ENCODE measurements around the gene PSMC3.

Gene PSMC3

GRCh38 chr11:47426062-47426956 is at the start of gene PSMC3:
Gene PSMC3 (minus strand): TSS chr11:47426439. CDS start chr11:47426279, 160 bp downstream.
- peak; percentile 99 for DNase-seq

GRCh38 chr11:47470671-47471070 is 44.4 kb upstream of the PSMC3 start:
- DNase-seq, result no peak

DNA sequence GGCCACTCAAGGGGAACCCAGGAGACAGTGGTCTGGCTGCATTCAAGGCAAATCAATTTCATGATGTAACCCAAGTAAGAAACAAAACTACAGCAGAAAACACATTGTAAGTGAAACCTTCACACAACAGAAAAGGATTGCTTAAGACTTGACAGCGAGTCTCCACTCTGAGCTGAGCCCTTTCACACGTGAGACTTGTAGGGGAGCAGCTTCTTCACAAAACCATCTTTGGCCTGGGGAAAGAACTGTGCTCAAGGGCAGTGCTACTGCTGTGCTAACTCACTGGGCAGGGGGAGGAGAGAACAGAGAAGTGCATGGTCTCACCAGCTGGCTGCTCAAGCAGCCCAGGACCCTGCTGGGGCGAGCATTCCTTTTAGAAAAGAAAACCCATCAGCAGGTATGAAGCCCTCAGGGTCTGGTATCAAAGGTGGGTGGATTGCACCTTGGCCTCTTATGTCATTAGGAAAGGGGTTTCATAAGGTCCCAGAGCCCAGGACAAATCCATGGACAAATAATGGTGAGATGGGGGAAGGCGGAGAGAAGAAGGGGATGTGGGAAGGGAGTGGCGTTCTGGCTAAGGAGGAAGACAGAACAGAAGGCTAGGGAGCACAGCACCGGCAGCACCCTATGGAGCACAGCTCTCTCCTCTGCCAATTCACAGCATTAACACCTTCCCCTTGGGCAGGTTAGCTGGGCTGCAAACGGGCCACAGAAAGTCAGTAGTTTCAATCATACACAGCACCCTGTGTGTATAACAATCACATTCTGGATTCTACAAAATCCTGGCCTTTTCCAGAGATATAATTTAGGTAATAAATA is 43.3 kb upstream of the PSMC3 start:
- peak; percentile 28 for DNase-seq

- peak; percentile 46 for DNase-seq
These were observed 42.5 kb upstream of the PSMC3 start for GRCh38 chr11:47468598-47469214.

DNA sequence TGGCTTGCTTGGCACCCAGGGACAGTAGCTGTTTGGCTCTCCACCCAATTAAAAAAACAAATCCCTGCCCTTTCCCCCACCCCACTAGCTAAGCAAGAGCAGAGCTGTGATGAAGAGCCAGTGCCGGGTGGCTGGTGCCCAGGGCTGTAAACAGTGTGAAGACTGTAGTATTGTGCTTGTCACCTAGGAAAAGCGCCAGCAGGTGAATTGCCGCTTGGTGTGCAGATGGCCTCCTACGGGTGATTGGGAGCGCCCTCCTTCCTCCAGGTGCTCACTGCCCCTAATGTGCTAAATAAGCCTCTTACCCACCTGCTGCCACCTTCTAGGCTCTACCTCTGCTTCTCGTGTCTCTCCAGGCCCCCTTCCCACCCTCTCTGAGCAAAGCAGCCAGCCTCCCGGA is 41.1 kb upstream of the PSMC3 start:
- DNase-seq, result no peak

DNA sequence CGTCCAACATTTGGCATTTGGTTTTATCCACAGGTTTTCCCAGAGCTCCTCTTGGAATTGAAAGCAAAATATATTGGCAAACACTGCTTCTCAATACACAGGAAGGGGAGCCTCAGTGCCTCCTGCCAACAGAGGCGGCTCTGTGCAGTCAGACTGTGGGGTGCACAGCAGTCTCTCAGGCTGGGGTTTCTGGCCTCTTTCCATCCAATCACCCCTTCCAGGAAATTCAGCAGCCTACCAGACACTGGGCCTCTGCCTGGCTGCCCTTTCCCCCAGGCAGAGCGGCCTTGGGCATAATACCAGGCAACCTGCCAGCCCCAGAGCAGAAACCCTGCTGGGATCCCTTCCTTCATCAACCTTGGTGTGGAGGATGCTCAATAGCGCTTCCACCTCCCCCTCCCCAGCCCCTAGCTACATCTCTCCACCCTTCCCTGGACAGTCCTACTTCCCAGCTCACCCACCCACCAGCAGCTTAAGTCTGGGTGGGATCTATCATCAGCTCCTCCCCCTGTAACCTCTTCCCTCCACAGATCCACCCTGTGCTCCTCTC is 40.5 kb upstream of the PSMC3 start:
- DNase-seq, result no peak

DNA sequence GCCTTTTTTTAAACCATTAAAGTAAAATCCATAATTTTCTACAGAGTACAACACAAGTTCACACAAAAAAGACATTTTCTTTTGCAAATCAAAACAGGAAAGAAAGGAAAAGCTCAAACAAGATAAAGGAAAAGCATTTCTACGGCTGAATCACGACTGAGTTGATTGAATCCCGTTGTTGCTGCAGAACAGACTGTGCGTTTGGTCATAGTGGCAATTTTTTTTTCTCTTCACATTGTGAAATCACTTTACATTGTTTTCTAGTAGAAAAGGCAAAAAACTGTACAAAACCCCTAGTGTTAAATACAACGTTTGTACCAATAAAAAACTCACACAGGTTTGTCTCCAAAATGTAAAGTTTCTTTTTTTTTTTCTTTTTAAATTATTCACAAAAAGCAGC is 40.0 kb upstream of the PSMC3 start:
- DNase-seq, result no peak

DNA sequence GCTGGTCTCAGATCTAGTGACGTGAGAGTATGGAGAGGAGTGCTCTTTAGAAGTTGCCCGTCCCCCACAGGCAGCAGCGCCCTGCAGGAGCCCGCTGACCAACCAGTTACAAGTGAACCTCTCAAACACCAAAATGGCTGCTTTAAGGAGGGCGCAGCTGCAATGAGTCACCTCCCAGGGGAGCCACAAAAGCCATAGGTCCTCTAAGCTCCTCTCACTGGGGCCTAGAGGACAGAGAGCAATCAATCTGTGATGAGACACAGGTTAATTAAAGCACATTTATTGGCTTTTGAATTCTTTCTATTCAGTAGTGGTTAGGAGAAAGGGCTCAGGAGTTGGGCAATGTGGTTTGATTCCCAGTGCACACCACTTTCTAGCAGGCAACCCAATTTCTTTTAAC is 38.2 kb upstream of the PSMC3 start:
- no peak for DNase-seq

- DNase-seq, result no peak
These were observed 35.6 kb upstream of the PSMC3 start for GRCh38 chr11:47461876-47462275.

DNA sequence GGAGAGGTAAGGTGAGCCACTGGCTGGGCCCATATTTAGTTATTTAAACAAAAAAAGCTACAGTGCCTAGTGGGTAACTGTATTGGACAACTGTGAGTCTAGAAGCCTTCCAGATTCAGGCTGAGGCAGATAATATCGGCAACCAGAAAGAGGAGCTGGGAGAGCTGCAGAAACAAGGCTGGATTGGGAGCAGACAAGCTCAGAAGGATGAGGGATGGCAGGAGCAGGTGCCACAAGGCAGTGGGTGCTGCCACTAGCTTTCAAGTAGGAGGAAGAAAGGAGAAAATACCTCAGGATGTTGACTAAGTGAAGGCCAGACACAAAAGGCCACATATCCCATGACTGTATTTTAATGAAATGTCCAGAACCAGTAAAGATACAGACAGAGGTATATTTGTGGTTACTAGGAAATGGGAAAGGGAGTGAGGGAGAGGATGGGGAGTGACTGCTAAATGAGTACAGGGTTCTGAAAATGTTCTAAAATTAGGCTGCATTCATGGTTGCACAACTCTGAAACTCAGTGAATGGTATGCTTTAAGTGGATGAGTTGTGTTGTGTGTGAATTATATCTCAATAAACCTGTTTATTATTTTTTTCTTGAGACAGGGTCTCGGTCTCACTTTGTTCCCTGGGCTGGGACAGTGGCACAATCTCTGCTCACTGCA is 34.5 kb upstream of the PSMC3 start:
- no peak for DNase-seq

DNA sequence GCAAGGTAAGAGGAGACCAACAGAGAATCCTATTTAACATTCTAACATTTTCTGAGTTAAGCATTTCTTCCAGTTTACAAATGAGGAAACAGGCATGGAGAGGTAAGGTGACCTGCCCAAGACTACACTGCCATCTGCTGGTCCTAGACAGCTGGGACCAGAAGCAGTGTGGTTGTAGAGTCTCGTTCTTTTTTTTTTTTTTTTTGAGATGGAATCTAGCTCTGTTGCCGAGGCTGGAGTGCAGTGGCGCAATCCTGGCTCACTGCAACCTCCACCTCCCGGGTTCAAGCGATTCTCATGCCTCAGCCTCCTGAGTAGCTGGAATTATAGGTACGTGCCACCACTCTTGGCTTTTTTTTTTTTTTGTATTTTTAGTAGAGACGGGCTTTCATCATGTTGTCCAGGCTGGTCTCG is 28.0 kb upstream of the PSMC3 start:
- peak; percentile 63 for DNase-seq

GRCh38 chr11:47453365-47453764 is 27.1 kb upstream of the PSMC3 start:
- DNase-seq, result no peak

DNA sequence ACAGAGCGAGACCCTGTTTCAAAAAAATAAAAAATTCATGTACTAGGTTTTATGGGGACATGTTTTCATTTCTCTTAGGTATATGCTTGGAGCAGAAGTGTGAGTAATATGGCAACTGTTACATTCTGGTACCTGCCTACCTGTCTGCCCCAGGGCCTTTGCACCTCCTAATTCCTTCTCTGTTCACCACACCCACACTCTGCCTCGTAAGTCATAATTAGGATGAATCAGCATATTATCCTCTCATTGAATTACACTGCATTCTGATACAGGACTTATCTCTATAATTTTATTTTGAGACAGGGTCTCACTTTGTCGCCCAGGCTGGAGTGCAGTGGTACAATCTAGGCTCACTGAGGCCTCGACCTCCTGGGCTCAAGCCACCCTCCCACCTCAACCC is 25.8 kb upstream of the PSMC3 start:
- no peak for DNase-seq

- DNase-seq, result no peak
These were observed 25.2 kb upstream of the PSMC3 start for GRCh38 chr11:47451436-47451835.

DNA sequence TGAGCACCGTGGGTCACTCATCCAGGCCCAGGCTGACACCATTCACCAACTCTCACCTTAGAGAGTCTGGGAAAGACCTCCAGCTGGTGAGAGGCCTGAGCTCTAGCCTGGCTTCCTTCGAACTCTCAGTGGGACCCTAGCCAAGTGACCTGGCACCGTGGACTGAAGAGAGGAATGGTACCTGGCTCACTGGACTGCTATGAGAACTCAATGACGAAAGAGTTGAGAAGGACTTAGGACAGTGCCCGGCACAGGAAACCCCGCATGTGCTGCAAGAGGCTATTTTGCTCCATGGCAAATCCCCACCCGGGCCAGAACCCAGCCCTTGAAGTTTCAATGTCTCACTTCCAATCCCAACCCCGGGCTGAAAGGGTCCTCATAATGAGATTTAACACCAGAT is 23.3 kb upstream of the PSMC3 start:
- DNase-seq, result no peak

GRCh38 chr11:47448566-47449427 is 22.6 kb upstream of the PSMC3 start, which contains the start of gene RAPSN:
Gene RAPSN (minus strand): TSS chr11:47449136. CDS start chr11:47448964, 172 bp downstream.
- no peak for DNase-seq

GRCh38 chr11:47447906-47448305 is 21.7 kb upstream of the PSMC3 start:
- DNase-seq, result no peak

DNA sequence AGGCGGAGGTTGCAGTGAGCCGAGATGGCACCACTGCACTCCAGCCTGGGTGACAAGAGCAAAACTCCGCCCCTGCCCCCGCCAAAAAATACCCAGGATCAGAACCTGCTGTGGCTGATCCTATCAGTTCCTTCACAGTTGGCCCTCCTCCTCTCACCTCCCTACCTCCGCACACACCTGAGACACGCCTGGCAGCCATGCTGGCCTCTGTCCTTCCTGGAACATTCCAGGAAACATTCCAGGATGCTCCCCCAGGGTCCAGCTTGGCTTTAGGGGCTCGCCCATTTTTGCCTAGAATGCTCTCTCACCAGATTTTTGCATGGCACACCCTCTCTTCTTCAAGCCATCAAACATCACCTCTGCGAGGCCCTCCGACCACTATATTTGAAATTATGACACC is 20.6 kb upstream of the PSMC3 start:
- no peak for DNase-seq

DNA sequence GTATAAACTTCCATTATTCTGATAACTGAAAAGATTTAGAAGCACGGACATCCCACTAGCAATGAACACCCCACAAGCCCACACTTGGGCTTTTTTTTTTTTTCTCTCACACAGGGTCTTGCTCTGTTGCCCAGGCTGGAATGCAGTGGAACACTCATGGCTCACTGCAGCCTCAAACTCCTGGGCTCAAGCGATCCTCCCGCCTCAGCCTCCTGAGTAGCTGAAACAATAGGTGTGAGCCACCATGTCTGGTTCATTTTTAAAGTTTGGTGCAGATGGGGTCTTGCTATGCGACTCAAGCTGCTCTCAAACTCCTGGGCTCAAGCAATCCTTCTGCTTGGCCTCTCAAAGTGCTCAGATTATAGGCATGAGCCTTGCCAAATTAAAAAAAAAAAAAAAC is 19.6 kb upstream of the PSMC3 start:
- DNase-seq, result no peak

DNA sequence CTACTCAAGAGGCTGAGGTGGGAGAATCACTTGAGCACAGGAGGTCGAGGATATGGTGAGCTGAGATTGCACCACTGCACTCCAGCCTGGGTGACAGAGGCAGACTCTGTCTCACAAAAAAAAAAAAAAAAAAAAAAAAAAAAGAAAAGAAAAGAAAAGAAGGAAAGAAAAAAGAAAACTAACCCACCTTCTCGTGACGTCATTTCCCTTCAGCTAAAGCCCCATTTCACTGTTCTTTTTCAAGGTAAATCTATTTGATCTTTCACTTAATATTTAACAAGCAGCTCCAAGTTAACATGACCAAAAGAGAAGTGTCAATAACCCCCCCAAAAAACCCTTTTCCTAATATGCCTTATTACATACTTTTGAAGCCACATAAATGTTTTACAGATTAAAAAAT is 17.6 kb upstream of the PSMC3 start:
- DNase-seq, result no peak

DNA sequence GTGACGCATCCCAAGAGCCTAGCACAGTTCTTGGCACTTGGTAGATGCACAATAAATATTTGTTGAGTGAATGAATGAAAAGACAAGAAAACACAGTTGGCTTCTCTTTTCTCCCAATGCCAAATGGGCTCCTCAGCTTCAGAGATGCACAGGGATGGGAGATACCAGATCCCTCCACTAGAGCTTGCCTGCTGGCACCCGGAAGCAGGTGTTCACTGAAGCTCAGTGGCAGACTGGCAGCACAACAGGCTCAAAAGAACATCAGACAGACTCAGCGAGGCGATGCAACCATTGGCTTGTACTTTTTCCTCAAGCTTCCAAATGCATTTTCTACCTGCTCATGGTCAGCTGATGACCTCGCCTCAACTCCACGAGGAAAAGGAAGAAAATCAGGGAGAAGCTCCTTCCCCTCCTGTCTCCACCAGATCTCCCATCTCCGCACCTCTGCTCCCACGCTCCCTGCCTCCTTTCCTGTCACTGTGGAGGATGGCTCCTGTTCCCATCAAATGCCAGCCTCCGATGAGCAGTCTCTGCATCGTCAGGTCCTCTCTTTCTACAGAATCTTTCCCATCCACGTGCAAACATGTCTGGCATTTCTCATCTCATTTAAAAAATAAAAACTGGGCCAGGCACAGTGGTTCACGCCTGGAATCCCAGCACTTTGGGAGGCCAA is 16.9 kb upstream of the PSMC3 start:
- DNase-seq, result no peak
